HK-2 (cell line): ENCODE measurements around the gene LCTL.

Experiments used
- DNase-seq: peaks from one replicate; pipeline ENCODE4 v3.0.0-alpha.2; 2018; ENCODE audit not compliant: unreplicated experiment

LCTL gene, protein sequence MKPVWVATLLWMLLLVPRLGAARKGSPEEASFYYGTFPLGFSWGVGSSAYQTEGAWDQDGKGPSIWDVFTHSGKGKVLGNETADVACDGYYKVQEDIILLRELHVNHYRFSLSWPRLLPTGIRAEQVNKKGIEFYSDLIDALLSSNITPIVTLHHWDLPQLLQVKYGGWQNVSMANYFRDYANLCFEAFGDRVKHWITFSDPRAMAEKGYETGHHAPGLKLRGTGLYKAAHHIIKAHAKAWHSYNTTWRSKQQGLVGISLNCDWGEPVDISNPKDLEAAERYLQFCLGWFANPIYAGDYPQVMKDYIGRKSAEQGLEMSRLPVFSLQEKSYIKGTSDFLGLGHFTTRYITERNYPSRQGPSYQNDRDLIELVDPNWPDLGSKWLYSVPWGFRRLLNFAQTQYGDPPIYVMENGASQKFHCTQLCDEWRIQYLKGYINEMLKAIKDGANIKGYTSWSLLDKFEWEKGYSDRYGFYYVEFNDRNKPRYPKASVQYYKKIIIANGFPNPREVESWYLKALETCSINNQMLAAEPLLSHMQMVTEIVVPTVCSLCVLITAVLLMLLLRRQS

DNA sequence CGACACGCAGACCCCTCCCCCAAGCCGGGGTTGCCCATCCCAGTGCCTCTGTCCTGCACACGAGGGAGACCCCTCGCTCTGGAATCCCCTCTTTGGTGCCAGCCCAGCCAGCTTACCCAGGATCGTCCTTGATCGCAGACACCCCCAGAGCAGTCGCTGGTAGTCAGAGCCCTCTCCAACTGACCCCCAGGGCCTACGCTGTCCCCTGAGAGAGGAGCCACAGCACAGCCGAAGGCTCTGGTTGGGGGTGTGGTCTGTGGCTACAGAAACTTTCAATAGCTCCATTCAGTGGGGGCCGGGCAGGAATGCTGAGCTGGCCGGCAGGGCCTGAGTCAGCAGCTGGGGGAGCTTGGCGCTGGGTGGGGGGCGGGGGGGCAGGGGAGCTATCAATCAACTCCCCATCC lies at the start of gene LCTL:
LCTL (minus strand) TSS at position 258 of the 404 bp plus-strand sequence. CDS start 633 bp downstream, outside the sequence.
- peak; percentile 65 for DNase-seq

DNA sequence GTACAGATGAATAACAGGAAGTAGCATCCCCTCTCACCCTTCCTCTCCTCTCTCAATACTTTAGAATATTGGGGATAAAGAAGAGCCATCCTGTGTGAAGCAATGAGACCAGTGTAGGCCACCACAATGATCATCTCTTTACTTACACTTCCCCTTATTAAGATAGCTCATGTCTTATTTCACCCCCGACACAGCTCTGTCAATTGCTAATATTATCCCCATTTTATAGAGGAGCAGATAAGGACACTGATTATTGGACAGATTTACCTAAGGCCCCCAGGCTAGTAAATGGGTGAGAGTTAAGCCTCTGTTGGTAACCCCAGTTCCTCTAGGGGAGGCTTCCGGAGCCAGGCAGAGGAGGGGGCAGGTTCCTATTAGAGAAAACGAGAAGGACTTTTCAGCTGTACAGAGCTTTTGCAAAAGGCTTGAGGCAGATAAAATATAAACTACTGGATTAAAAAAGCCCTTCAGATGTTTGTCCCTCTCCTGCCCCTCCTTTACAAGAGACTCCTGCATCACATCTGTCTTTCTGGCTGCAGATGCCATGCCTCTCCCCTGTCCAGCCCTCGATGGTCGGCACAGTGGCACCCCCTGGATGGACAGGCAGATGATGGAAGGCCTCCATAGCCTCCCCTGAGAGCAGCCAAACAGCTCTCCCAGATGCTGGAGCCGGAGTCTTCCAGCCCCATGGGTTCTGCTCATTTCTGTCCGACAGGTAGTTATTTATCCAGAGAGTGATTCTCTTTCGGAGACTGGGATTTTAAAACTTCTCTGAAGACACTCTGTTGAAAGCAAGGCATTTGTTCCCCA lies 49.4 kb upstream of the LCTL start:
- DNase-seq: no peak

DNA sequence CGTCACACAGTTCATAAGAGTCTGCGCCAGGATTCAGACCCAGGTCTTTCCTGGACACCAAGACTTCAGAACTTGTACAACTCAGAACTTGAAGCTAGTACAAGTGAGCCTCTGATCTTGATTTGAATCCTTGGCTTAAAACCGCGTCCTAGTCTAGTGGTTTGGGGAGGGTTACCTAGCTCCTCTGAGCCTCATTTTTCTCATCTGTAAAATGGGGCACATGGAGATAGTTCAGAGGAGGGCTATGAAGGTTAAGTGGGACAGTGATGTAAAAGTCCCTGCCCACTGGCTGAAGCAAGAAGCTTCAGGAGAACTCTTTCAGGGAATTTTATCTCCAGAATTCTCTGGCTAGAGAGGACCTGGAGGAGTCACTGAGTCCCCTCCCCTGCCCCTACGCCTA lies 48.7 kb upstream of the LCTL start:
- DNase-seq: no peak

DNA sequence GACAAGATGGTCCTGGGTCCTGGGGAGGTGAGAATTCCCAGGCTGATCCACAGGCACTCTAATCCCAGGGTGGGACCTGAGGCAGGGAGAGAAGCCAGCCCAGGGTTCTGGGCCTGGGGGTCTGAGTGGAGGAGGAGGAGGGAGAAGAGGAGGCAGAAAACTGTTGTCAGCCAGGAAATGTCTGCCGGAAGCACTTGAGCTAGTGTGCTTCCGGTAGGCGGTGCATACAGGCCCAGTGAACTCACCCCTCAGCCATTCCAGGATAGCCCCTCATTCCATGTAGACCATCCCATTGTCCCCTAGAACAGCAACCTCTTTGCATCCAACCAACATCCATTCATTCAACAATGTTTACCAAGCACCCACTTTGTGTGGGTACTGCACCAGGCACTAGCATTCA lies 47.9 kb upstream of the LCTL start:
- DNase-seq: no peak

DNA sequence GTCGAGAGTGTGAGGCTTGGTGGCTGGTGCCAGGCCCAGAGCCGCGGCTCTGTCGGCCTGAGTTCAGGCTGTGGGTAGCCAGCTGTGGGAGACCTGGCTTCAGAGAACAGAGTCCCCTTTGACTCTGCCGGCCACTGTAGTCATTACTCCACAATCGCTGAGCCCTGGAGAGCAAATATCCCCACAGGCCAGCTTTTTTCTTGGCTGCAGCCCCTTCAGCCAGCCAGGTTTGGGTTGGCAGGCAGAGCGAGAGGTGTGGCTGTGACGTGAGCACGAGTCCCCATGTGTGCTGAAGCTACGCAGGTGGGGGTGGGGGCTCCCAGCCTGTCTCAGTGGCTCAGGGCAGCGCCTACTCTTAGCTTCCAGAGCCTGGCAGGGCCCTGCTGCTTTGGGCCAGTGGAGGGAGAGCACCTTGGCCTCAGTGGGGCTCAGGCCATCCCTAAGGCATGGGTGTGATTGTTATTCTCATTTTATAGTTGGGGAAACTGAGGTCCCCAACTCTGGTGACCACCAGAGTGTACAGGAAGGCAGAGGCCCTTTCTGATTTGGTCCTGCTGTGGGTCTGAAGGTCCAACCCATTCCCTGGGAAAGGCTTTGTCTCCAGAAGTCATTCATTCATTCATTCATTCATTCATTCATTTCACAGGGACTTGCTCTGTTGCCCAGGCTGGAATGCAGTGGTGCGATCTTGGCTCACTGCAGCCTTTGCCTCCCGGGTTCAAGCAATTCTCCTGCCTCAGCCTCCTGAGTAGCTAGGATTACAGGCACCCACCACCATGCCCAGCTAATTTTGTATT lies 45.7 kb upstream of the LCTL start:
- no peak for DNase-seq

DNA sequence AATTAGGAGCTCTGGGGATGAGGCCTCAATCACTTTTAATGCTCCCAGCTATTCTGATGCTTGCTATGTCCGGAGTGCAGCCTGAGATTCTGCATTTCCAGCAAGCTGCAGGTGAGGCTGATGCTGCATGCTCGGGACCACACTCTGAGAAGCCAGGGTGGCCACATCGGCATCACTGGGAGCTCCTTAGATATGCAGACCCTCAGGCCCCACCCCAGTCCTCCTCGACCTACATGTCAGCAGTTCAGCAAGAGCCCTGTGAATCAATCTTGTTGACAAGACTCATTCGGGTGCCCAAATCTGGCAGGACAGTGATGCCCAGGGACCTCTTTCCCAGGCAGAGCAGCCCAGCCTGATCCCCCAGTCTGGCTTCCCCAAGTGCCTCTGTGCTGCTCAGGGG lies 44.1 kb upstream of the LCTL start:
- DNase-seq: no peak

DNA sequence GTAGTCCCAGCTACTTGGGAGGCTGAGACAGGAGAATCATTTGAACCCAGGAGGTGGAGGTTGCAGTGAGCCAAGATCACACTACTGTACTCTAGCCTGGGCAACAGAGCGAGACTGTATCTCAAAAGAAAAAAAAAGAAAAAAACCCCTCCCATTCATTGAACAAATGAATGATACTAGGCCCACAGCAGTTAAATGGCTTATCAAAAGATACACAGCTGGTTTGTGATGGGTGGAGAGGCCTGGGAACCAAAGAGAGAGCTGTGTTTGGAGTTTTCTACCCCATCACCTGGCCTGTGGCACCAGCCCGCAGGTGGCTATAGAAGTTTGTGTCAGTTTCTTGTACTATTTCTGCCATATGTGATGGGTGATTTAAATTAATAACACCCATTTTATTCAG lies 43.1 kb upstream of the LCTL start:
- DNase-seq: no peak

DNA sequence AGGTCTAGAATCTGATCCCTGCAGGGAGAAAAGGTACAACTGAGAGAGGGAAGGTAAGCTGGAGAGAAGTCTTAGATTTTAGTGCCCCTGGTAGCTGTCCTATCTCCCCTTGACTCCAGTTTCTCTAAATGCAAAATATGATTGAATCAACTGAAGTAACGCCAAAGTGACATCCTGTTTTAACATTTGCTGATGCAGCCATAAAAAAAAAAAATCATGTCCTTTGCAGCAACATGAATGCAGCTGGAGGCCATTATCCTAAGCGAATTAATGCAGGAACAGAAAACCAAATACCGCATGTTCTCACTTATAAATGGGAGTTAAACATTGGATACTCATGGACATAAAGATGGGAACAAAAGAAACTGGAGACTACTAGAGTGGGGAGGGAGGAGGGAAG lies 42.4 kb upstream of the LCTL start:
- no peak for DNase-seq

DNA sequence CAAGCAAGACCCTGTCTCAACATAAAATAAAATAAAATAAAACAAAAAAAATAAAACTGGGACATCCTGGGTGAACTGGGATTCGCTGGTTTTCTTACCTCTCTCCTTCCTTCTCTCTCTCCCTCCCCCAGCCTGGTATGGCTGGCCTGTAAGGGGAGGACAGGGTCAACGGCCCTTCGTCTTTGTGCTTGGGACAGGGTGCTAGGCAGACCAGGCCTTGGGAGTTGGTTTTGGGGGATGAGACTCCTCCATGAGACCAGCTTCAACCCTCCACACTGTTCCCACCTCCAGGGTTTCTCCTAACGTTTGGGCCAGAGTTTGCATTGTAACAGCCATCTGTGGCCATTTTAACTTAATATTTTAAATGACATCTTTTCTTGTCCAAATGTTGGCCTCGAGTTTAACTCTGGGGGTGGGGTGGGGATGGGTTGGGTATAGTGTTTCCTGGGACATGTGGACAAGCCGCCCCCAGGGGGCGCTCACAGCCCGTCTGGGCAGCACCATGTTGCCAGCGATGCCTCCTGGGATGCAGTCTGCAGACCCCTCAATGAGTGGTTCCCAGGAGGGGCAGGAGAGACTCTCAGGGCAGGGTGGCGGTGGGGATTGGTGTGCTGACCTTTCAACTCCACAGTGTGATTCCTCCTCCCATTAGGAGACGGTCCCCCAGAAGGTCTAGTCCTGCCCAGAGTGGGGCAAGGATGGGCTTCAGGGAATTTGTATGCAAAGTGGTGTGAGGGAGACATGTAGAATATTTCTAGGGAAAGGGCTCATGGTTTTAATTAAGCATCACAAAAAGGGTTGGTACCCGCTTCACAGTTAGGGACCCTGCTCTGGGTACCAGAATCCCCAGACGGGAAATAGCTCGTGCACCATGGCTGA lies 37.7 kb upstream of the LCTL start:
- peak; percentile 56 for DNase-seq

DNA sequence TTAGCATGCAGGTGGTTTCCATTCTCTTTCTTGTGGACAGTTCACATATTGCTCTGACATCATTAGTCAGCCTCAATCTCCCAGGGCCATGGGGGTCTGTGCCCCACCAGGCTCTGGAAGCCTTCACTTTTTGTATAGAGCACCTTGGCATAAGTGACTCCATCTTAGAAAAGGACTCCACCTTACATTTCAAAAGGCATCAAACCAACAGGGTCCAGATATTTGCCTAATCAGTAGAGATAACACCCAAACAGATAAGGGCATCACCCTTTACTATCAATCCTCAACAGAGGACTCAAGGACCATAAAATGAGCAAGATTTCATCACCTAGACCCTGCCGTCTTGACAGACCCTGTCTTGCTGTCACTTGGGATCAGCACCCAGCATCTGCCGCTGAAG lies 35.7 kb upstream of the LCTL start:
- no peak for DNase-seq

DNA sequence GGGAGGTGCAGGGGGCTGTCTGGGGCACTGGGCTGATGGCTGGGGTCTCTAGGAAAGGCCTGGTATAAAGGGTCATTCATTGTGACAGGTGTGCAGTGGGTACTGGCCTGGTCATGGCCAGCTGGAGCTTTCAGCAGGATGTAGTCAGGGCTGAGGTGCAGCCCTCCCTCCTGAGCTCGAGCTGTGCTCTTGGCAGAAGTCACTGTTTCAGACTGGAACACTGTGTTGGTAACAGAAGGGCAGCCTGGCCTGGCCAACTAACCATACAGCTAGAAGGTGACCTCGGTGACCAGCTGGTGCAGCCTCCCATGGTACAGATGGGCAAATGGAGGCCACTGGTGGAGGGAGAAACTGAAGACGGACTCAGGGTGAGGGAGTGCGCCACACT lies 34.4 kb upstream of the LCTL start:
- DNase-seq: no peak

DNA sequence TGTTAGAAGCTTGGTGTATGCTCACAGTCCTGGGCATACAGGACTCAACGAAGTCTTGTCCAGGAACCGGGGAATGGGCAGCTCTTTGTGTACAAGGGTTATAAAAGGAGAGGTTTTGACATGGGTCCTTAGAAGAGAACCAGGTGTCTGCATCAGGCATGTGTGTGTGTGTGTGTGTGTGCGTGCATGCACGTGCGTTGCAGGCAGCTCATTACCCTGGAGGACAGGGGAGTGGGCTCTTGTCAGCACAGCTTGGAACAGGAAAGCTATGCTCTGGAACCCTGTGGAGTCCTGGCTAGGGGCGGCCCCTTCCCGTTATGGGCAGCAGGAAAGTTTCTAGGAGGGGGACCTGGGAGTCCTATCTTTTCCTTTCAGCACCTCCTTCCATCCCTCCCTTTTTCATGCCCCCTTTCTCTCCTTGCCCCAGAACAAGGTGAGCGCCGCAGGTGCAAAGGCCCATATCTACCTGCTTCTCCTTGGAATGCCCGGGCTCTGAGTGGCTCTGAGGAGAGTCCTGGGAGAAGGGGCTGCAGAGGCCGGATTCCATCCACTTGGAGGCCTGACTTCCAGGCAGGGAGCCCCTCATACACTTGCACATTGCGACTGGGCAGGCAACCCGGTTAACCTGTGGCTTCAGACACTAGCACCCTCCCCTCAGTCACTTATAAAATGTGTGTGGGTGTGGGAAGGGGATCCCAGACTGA lies 33.9 kb upstream of the LCTL start:
- DNase-seq: no peak

DNA sequence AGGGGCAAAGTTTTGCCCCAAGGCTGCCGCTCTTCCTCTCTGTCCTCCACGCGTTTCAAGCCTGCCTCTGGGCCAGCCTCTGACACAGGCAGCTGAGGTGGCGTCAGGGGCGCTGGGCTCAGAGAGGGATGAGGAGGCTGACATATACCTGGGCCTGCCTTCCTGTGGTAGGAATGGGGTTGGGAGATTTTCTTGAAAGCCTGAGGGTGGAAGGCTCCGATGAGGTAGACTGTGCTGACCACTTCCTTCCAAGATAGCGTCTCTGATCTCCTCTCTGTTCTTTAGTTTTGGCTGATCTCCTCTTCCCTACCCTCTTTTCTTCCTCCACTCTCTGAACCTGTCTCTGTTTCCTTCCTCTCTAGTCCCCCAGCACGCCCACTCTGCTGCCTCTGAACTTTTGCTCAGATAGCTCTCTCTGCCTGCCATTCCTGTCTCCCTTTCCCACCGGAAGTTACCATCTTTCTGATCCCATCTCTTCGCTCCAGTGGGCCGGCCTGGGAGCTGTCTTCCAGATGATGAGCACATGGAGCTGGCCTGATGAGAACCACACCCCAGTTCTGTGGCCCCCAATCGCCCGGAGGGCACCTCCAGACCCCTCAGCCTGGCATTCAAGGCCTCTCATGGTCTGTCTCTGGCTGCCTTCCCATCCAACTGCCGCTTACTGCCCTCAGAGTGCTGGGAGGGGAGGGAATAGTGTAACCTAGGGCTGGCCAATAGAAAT lies 32.5 kb upstream of the LCTL start:
- DNase-seq: no peak

DNA sequence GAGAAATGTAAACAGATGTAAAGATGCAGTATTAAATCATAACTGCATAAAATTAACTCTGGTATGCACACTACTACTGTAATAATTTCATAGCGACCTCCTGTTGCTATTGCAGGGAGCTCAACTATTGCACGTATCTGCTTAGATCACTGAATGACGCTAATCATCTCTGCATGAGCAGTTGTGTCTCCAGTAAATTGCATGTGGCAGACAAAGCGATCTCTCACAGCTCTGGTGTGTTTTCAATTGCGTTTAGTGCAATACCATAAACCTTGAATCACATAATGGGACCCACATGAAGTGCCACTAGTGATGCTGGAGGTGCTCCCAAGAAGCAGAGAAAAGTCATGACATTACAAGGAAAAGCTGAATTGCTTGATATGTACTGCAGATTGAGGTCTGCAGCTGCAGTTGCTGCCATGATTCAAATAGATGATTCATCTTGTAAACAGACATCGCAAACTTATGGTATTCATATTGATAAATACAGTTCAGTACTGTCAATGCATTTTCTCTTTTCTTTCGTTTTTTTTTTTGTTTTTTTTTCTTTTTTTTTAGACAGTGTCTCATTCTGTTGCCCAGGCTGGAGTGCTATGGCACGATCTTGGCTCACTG lies 30.2 kb upstream of the LCTL start:
- DNase-seq: no peak

DNA sequence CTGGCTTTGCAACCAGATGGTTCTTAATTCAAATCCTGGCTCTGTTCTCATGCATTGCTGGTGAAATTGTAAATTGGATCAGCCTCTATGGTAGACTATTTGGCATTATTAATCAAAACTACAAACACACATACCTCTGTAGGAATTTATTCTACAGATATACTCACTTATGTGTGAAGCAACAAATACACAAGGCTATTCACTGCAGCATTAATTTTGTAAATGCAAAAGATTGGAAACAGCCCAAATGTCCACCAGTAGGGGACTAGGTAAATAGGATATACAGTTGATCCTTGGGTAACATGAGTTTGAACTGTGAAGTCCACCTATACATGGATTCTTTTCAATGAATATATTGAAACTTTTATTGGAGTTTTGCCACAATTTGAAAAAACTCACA lies 29.5 kb upstream of the LCTL start:
- DNase-seq: no peak

DNA sequence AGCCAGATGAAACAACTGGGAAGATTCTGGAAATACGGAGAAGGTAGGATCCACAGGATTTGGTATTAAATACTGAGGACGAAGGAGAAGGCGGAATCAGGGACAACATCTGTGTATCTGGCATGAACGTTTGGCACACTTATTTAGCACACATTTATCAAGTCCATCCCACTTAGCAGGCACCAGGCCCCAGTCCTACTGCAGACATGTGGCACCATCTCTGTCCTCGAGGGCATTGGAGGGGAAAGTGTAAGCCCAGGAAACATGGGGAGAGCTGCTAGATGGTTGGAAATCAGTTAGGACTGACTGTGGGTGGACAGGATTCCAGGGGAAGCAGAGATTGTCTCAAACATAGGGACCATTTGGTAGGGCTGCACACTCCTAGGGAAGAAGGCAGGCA lies 29.0 kb upstream of the LCTL start:
- DNase-seq: no peak

DNA sequence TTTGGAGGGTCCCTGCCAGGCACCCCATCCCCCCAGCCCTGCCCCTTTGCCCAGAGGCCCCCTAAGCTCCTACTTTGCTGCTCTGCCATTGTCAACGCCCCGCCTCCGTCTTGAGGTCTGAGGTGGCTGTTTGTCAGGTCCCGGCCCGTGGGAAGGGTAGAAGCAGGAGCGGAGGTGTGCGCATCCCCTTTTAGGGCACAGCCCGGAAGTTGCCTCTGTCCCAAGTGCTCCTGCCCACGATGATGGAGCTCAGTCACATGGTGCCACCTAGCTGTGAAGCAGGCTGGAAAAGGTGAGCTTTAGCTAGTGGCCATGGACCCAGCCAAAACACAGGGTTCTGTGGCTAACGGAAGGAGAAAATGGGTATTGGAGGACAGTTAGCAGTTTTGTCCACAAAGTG lies 28.5 kb upstream of the LCTL start:
- peak; percentile 6 for DNase-seq

DNA sequence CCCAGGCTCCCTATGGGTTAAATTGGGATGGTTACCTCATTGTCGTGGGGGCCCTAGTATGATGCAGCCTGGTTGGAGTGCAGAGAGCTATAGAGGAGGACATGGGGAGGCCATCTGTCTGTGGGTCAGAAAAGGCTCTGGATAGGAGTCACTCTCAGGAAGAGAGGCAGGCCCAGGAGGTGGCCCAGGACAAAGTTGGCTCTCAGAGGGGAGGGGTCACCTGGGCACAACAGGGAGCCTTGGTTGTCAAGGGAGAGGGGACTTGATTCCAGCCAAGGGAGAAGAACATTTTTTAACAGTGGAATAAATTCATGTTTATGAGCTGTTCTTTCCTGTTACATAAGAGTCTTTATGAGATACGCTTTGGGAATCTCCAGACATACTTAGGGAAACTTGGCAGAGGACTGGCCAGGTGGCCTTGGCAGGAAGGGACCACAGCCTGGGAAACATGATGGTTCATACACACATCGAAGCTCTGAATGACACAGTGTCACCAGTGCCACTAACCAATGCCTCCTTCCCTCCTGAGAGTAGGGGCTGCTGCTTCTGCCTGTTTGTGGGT lies 27.5 kb upstream of the LCTL start:
- DNase-seq: no peak
